ENCODE results near the gene CENPE.
A peak's percentile ranks its signal among the peaks of the same experiment; 100 is the strongest.

CENPE gene

GRCh38 chr4:103129174-103129573 is 69.0 kb downstream of the CENPE start:
- DNase-seq: no peak

- DNase-seq: no peak
These were observed 72.0 kb downstream of the CENPE start for GRCh38 chr4:103126126-103126525.

- DNase-seq: no peak
These were observed 75.0 kb downstream of the CENPE start for GRCh38 chr4:103123114-103123513.

- no peak for DNase-seq
These were observed 80.0 kb downstream of the CENPE start for GRCh38 chr4:103118166-103118565.

- DNase-seq: no peak
These were observed 86.5 kb downstream of the CENPE start for GRCh38 chr4:103111598-103111997.

GRCh38 chr4:103108542-103108941 is 89.6 kb downstream of the CENPE start:
- DNase-seq: no peak

- no peak for DNase-seq
These were observed 92.4 kb downstream of the CENPE start for GRCh38 chr4:103105558-103106356.

GRCh38 chr4:103104886-103105285 is 93.3 kb downstream of the CENPE start:
- no peak for DNase-seq

- no peak for DNase-seq
These were observed 97.5 kb downstream of the CENPE start for GRCh38 chr4:103100691-103101090.

GRCh38 chr4:103099691-103100392 is 98.3 kb downstream of the CENPE start, which contains the start of gene BDH2:
BDH2 (minus strand) TSS chr4:103099834; CDS start chr4:103096254, 3,580 bp downstream.
- DNase-seq: peak; percentile 1

- no peak for DNase-seq
These were observed 99.2 kb downstream of the CENPE start for GRCh38 chr4:103098756-103099440.

GRCh38 chr4:103098341-103098740 is 99.8 kb downstream of the CENPE start:
- no peak for DNase-seq

- no peak for DNase-seq
These were observed 101.0 kb downstream of the CENPE start for GRCh38 chr4:103097112-103097511.

- no peak for DNase-seq
These were observed 103.1 kb downstream of the CENPE start for GRCh38 chr4:103095080-103095479.

- DNase-seq: no peak
These were observed 105.9 kb downstream of the CENPE start for GRCh38 chr4:103092245-103092644.

- no peak for DNase-seq
These were observed 106.4 kb downstream of the CENPE start for GRCh38 chr4:103091601-103092223.

GRCh38 chr4:103089481-103089880 is 108.7 kb downstream of the CENPE start:
- DNase-seq: no peak

GRCh38 chr4:103086551-103086950 is 111.6 kb downstream of the CENPE start:
- no peak for DNase-seq

- DNase-seq: no peak
These were observed 112.5 kb downstream of the CENPE start for GRCh38 chr4:103085555-103086196.

GRCh38 chr4:103079621-103080020 is 118.5 kb downstream of the CENPE start:
- no peak for DNase-seq

- no peak for DNase-seq
These were observed 121.3 kb downstream of the CENPE start, which contains the start of gene SLC9B2 for GRCh38 chr4:103076747-103077347. SLC9B2 (minus strand) TSS chr4:103076761; CDS start chr4:103067550, 9,211 bp downstream.
